CD4-positive, alpha-beta T cell treated with Interleukin-6 for 4 hours (primary cell): ENCODE measurements around the gene NMT1.
"Not testable (repeated sequence)": the region's sequence is repeated elsewhere in the genome, so short reads cannot be mapped to it uniquely, and the experiment has no call there.

Source experiments
- DNase-seq: peaks from one replicate; pipeline ENCODE4 v3.0.0-alpha.2; 2020; ENCODE audit warnings: mixed read lengths

Gene NMT1

DNA sequence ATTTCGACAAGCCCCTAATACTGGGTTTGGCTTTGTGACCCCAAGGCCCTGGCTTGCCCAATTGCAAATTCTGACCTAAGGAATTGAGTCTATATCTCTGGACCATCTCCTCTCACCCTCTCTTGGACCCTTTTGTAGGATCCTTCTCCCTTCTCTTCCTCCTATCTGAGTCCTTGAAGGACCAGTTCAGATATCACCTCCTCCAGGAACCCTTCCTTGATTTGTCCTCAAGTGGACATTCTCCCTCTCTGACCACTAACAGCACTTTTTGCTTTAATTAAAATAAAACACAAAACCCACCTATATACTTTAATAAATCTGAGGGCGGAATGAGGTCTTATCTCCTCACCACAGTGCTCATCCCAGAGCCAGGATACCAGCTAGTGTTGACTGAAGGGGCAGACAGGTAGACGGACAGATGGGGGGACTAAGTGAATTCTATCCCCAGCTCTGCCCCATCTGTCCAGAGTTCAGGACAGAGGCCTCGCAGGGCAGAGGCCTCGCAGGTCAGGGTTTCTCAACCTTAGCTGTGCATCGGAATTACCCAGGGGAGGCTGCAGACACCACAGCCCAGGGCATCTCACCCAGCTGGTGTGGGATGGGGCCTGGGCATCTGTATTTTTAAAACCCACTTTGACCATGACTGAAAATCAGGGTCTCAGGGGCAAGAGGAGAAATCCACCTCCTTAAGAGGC lies 62.1 kb downstream of the NMT1 start:
- no peak for DNase-seq

DNA sequence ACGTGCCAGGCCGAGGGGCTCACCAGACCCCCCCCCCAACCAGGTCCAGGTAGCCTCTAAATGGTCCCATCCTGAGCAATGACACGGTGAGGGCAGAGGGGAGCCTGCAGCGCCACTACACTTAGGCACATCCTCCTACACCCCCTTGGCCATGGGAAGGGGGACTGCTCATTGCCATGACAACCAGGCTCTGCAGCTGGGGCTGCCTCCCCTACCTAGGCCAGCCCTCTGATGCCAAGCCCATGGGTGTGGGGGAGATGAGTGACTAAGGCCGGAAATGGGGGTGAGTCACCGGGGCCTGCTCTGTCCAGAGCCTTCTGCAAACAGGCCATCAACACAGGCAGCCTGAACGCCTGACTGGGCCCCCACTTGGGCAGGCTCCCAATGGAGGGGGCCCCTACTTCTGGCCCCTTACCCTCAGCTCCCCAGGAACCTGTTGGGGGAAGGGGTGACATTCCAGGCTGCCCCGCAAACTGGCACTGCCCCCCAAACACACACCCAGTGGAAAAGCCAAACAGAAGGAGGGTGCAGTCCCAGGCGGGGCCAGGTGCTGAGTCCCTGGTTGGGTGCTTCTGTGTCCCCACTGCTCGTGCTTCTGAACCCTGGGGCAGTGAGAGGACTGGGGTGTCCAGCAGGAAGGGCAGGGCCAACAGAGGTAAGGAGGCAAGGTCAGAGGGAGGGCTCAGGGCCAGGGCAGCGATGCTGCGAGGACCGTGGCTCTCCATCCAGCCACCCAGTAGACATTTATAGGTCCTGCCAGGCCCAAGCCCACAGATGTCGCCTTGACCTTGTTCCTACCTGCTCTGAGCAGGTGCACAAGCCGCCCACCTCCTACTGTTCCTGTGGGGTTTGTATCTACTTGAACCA lies 63.0 kb downstream of the NMT1 start:
- peak; percentile 55 for DNase-seq

DNA sequence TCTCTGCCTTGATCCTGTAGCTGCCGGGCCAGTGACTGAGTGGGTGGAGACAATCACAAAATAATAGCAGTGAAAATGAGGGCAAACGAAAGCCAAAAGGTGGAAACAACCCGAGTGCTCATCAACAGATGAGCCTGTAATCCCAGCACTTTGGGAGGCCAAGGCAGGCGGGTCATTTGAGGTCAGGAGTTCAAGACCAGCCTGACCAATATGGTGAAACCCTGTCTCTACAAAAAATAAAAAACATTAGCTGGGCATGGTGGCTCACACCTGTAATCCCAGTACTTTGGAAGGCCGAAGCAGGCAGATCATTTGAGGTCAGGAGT lies 63.6 kb downstream of the NMT1 start:
- not testable (repeated sequence) for DNase-seq

DNA sequence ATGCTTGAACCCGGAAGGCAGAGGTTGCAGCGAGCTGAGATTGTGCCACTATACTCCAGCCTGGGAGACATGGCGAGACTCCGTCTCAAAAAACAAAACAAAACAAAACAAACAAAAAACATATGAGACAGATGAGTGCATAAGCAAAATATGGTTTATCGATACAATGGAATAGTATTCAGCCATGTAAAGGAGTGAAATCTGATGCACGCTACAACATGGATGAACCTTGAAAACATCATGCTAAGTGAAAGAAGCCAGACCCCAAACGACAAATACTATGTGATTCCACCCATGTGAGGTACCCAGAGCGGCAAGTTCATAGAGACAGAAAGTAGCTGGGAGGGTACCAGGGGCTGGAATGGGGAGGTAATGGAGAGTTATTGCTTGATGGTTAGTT lies 64.4 kb downstream of the NMT1 start:
- DNase-seq = no peak

DNA sequence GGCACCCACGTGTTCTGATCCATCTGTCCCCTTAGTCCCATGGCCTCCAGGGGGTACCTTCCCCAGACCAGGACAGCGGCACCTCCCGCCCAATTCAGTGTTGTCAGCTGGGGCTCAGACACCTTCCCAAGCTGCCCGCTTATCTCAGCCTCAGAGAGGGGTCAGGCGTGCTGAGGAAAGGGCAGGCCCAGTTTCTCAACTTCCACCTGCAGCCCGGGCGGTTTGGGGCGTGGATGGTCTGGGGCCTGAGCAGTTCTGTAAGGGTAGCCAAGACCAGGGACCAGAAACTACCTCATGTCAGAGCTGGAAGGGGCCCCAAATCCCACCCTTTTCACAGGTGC lies 66.1 kb downstream of the NMT1 start:
- DNase-seq = no peak

DNA sequence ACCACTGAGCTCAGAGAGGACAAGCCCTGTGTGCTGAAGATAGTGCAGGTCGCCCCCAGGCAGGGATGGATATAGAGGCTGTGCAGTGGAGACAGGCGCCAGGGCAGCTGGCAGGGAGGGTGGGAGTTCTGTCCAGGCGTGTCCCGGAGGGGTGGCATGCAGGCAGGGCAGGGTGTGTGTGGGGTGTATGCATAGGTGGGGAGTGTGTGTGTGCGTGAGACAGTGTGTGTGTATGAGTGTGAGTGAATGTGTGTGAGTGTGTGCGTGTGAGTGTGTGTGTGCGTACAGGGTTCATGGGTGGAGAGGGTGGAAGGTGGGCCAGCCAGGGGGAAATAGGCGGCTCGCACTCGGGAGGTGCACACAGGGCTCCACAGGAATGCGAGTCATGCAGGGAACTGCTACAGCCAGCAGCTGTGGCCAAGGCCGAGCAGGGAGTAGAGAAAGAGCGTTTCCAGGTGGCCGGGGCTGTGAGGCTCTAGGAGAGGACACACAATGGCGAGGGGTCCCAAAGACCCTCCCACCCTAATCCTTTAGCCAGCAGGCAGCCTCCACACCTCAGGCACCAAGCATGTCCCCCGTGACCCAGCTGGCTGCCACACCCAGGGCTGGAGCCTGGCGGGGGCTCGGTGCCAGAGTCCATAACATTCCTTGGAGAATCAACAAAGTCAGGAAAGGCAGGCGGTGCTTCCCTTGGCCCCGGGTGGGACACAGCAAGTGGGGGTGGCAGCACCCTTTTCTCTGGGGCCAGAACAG lies 66.6 kb downstream of the NMT1 start:
- DNase-seq = no peak

DNA sequence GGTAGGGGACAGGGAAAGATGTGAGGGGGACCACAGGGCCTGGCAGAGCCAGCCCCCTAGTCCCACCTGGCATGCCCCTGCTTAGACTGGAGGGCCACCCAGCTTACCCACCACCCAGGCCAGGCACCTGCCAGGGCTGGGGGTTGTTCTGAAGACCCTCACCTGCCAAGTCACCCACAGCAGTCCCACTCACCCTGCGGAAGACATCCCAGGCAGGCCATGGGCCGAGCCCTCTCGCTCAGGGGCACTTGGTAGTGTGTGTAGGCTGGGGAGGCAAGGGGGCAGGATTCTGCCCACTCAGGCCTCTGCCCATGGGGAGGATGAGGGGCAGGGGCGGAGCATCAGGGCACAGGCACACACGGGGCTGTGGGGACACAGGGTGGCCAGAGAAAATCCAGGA lies 67.2 kb downstream of the NMT1 start:
- DNase-seq = no peak

DNA sequence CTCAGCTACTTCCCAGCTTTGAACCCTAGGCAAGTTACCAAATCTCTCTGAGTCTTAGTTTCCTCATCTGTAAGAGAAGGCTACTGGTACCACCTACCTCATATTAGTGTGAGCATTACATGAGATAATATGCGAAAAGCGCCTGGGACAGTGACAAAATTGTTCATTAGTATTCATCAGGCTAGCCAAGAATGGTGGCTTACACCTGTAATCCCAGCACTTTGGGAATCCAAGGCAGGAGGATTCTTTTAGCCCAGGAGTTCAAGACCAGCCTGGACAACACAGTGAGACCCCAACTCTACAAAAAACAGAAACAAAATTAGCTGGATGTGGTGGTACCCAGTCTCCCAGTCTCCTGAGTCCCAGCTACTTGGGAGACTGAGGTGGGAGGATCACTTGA lies 67.9 kb downstream of the NMT1 start:
- no peak for DNase-seq

DNA sequence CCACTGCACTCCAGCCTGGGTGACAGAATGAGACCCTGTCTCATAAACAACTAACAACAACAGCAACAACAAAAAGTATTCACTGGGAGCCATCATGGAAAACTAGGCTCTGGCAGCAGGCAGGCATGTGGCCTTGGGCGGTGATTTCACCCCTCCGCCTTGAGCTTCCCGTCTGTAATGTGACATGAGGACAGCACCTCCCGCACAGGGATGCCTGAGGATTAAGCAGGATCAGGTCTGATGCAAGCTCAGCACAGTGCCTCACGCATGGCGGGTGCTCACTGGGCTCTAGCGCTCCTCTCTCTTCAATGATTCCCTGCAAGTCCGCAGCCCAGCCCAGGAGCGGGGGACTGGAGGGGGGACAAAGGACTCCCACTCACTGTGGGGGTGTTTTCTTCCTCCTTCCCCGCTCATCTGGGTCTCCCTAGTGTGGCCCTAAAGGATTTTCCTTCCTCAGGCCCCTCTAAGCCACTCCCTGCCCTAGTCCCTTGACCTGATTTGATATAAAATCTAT lies 68.4 kb downstream of the NMT1 start:
- DNase-seq = no peak

DNA sequence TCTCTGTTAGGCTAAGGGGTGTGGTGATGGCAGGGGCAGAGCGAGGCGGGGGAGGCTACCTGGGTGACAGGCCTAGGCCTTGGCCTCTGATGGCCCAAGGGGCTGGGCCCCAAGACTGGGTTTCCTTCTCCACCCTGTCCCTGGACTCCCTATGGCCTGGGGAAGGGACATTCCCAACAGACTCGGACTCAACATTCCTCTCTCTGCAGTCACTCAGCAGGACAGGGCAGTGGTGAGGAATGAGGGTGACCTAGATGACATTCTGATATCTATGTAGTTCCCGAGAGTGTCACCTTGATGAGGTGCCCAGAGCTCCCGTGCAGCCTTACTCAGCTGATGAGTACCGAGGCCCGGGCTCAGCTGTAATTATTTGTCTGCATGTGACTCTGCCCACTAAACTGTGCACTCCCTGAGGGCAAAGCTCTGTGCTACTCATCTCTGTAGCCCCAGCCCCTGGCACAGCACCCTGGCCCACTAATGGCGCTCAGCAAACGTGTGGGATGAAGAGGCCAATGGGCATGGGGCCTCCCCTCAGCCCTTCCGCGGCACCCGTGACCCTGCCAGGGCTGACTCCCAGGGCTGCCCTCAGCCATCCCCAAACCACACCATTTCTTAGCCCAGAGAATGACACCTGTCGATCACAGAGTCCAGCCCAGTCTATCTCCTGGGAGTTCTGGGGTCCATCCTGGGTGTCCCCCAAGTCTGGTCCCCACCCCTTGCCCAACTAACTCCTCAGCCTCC lies 69.0 kb downstream of the NMT1 start:
- no peak for DNase-seq

DNA sequence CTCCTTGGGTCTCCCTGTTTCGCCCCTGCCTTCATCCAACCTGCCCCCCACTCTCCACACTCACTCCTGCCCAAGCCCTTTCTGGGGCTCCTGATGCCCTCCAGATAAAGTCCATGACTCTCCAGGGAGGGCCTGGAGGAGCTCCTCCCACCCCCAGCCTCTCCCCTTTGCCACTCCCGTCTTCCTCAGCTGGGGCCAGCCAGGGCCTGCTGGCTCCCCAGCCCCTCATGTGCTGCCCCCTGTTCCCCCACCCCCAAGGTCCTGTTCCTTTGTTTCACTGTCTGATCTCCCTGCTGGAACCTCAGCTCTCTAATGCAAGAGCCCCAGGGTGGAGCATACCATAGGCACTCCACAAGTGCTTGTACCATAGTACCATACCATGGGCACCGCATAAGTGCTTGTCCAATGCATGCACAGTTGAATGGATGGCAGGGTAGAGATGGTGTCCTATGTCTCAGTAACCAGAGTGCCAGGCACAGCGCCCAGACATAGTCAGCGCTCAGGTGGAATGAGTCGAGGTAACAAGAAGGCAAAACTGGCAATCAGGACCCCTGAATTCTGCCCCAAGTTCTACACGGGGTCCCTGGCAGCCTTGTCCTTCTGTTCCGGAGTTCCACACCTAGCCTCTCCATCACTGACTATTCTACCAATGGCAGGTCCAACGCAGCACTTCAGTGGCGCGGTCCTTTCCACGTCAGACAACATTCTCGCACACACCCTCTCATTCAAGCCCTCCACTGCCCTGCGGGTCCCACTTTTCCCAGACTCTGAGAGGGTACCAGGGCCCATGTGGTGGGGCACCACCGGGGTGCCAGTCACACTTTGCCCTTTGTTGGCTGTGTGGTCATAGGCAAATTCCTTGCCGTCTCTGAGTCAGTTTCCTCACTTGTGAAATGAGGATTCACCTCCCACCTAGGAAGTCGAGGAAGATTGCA lies 69.8 kb downstream of the NMT1 start:
- DNase-seq = no peak

DNA sequence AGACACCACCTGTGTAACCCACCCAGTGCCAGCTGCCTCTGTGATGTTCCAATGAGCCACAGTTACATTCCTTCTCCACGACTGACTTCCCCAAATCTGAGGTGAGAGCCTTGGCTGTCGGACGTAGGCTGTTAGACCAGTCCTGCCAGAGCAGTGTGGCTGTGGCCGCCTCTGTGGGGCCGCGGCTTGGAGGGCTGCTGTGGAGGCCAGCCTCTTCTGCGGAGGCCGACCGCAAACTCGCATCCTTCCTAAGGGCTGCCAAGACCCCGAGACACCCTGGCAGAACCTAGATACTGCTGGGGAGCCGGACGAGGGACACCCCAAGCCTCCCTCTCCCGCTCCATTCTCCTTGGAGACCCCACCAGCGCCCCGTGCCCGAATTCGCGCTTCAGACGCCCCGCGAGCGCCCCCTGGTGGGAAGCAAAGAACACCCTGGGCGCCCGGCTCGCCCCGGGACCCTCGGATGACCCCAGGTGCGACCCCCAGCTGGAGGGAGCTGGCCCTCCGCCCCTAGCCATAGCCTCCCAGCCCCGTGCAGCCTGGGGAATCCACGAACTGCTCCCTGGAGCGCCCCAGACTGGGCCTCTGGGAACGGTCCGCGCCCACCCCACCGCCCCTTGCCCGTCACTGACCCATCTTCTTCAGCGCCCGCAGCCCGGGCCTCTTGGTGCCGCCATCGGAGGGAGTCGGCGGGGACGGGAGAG lies 70.7 kb downstream of the NMT1 start:
- peak; percentile 63 for DNase-seq

DNA sequence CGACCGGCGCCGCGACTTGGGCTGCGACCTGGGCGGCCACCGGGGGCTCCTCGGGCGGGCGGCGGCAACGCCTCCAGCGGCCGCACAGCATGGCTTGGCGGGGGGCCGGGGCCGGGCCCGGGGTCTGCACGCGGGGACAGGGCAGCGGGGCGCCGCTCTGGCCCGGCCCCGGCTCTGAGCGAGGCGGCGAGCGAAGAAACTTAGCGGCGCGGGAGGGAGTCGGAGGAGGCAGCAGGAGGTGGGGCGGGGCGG lies 71.1 kb downstream of the NMT1 start, which contains the start of gene PLCD3:
TSS of gene PLCD3 (minus strand) at position 196 of the 252 bp plus-strand sequence. CDS start at position 91, 105 bp downstream.
- peak; percentile 84 for DNase-seq

DNA sequence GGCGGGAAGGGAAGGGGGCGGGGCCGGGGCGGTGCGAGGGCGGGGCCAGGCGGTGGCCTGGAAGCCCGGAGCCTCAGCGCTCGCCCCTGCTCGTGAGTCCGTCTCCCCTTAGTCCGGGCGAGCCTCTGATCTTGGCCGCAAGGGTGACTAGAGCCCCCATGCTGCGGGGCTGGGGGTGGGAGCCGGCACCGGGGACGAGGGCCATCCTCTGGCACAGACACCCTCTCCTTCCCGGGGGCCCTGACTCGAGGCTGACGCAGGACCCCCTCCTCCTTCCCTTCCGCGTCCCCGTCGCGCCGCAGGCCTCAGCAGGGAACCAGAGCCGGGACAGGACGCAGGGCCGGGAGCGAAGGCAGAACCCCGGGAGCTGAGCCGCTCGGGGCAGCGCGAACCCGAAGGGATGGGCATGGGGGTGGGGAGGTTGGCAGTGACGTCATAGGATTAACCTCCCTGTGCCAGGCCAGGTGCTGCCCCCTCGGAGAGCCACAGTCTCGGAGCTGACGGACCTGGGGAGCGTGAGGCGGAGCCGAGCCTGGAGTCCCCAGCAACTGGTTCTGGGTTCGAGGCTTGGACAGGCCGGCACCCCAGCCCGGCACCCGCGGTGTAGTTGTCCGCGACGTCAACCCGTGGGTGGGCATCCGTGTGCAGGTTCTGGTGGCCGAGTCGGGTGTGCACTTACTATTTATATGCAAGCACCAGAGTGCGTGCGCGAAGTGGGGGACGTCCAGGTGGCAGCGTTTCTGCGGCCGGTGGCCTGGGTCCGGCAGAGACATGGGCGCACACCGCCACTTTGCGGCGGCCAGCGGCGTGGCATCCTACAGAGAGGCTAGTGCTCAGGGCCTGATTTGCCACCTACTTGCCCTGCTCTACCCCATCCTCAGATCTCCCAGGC lies 71.7 kb downstream of the NMT1 start:
- peak; percentile 67 for DNase-seq

DNA sequence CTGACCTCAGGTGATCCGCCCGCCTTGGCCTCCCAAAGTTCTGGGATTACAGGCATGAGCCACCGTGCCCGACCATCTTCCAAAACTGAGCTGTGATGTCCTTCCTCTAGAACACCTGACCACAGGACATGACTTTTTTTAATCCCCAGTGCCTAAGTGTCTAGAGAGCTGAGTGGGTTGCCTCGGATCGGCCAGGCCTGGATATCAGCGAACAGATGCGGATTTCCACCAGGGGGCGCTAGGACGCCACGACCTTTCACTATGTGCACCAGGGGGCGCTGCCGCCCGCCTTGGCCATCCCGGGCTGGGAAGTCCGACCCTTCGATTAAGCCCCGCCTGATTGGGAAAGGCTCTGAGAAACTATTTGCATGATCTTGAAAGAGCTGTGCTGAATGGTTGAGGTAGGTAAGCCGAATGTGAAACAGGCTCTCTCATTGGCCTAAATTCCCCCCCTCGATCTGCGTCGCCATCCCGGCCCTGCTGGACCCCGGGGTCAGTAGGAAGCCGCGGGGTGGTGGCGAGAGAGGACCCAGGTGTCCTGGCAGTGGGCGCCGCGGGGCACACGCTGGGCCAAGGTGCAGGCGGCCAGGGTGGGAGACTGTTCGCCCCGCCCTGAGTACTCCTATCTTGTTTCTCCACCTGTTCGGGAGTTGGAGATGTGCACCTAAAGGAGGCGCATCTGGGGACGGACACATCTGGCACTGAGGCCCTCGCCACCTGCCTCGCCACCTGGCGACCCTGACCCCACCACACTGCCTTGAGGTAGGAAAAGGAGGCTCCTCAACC lies 74.3 kb downstream of the NMT1 start, which contains the start of gene ACBD4:
TSS of gene ACBD4 (plus strand) at position 496 of the 786 bp plus-strand sequence. CDS start 458 bp downstream, outside the sequence.
- DNase-seq = peak; percentile 97

DNA sequence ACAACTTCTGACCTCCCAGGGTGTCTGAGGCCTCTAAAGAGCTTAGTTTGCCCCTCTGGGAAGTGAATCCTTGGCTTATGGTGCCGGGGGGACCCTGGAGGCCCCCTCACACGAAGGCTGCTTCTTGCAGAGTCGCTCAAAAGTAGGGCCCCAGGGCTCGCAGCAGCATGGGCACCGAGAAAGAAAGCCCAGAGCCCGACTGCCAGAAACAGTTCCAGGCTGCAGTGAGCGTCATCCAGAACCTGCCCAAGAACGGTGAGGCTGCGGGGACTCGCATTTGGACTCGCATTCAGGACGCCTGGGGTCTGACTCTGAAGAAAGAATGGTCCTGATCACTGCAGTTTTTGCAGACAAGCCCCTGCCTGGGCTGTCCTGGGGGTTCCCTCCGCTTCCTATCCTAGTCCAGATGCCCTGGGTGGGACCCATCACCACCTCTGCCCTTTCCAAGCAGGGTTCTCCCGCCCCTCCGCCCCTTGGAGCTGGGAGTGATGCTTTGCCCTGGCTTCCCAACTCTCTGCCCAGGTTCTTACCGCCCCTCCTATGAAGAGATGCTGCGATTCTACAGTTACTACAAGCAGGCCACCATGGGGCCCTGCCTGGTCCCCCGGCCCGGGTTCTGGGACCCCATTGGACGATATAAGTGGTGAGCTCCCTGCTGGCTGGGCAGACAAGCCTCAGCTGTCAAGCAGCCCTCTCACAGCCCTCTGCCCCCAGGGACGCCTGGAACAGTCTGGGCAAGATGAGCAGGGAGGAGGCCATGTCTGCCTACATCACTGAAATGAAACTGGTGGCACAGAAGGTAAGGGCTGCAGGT lies 75.1 kb downstream of the NMT1 start:
- DNase-seq = no peak

DNA sequence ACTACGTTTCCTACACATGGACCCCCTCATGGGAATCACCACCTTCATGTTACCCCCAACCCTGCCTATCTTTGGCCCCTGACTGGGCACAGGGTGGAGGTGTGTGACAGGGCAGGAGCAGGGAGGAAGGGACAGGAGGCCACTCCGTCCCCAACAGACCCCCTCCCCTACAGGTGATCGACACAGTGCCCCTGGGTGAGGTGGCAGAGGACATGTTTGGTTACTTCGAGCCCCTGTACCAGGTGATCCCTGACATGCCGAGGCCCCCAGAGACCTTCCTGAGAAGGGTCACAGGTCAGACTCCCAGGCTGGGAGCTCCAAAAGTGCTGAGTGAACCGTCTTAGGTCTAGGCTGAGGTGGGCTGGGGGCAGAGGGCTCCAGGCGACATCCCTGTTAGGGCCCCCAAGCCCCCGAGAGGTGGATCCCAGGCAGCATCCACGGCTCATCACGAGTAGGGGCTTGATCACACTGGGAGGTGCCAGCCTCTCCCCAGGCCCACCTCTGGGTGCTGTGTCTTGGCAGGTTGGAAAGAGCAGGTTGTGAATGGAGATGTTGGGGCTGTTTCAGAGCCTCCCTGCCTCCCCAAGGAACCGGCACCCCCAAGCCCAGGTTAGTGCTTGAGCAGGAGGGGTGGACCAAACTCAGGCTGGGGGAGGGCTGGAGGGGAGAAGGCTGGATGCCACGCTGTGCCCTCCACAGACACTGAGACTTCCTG lies 75.9 kb downstream of the NMT1 start:
- no peak for DNase-seq
